ENCODE results near the gene EPHB1.
A peak's percentile ranks its signal among the peaks of the same experiment; 100 is the strongest.
"Not testable (repeated sequence)": the region's sequence is repeated elsewhere in the genome, so short reads cannot be mapped to it uniquely, and the experiment has no call there.

The EPHB1 gene

DNA sequence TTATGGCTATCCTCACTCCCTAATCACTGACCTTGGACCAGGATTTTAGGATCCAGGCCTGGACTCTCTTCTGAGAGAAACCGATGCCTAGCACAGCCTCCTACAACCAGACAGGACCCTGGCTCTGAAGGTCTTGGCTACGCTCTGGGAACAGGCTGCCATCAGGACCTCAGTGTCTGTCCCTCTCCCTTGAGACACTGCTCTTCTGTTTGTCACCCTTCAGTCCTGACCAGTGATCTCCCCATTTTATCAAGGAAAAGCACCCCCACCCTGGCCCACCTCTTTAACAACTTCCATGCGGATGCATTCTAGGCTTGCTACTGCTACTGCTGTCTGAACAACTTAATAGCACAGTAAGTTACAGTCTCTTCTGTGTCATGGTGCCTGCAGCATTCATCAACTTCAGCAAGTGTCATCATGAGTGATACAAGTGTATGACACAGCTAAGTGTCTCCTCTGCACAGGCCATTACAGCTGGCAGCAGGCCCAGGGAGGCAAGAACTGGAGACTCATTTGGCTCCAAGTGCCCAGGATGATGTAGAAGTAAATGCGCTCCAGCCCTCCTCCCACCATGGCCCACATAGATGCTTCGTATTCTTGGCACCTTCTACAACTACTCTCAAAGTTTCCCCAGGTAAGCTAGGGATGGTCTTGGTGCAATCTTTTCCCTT, 302.4 kb downstream of the EPHB1 start:
- no peak for DNase-seq

- DNase-seq: no peak
These were observed 304.8 kb downstream of the EPHB1 start for GRCh38 chr3:135099734-135100355.

GRCh38 chr3:135100366-135100765, 305.3 kb downstream of the EPHB1 start:
- DNase-seq: no peak

GRCh38 chr3:135103917-135104316, 308.9 kb downstream of the EPHB1 start:
- DNase-seq: no peak

- peak; percentile 13 for DNase-seq
These were observed 311.4 kb downstream of the EPHB1 start for GRCh38 chr3:135106445-135106844.

GRCh38 chr3:135107043-135107442, 312.0 kb downstream of the EPHB1 start:
- DNase-seq: no peak

DNA sequence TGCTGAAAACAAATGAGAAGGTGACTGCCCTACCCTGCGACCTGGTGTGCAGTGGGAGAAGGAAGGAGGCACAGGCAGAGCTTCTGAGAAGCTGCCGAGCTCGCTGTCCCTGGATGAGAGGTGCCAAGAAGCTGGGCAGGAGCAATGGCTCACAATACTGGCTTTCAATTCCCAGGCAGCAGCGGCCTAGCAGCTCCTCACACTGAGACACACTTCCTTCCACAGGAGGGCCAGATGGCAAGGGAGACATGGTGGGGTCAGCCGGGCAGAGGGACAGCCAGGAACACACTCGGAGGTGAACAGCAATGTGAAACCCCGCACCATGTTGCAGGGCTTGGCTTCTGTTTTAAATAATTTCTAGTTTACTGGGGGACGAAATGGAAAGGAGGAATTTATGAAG, 314.6 kb downstream of the EPHB1 start:
- DNase-seq: no peak

DNA sequence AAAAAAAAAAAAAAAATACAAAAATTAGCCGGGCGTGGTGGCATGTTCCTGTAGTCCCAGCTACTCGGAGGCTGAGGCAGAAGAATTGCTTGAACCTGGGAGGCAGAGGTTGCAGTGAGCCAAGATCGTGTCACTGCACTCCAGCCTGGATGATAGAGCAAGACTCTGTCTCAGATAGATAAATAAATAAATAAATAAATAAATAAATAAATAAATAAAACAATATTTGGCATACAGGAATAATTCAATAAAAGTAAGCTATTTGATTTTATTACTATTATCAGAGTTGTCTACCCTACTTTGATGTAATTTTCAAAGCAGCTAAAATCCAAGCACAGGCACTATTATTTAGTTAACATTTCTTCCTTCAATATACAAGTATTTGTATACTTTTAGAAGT, 319.5 kb downstream of the EPHB1 start:
- not testable (repeated sequence) for DNase-seq

GRCh38 chr3:135117977-135118376, 322.9 kb downstream of the EPHB1 start:
- no peak for DNase-seq

DNA sequence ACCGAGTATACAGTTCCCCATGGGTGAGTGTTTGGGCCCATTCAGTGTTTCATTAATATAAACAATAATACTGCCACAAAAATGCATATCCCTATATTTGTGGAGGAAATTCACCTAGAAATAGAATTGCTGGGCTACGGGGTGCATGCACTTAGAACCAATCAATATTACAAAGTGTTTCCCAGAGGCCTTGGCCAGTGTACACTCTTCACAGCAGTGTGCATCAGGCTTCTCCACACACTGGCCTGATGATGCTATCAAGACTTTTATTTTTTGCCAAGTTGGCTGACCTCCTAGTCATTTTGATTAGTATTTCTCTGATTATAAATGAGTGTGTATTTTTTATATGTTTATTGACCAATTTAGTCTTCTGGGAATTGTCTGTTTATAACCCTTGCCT, 323.7 kb downstream of the EPHB1 start:
- no peak for DNase-seq

- peak; percentile 25 for DNase-seq
These were observed 330.2 kb downstream of the EPHB1 start for GRCh38 chr3:135125171-135125801.

DNA sequence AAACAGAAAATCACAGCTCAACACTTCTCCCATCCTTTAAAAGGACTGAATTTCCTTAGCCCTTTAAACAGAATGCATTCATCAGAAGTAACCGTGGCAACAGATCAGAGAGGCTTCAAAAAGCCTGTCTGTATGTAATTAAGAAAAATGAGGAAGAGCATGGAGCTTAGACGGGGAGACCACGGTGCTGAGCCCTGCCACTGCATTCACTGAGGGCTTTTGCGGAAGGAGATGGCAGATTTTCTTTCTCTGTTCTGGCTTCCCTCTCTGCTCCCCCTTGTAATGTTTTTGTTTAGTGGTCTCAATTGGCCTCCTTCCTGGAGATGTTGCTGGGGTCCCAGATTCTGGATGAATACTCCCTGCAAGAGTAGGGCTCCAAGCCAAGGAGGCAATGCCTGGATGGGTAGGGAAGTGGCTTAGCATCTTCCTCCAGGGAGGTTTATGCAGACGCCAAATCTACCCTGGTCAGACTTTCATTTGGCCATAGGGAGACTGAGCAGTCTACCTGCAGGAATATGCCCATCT, 332.9 kb downstream of the EPHB1 start:
- DNase-seq: no peak

- DNase-seq: no peak
These were observed 333.8 kb downstream of the EPHB1 start for GRCh38 chr3:135128818-135129217.

DNA sequence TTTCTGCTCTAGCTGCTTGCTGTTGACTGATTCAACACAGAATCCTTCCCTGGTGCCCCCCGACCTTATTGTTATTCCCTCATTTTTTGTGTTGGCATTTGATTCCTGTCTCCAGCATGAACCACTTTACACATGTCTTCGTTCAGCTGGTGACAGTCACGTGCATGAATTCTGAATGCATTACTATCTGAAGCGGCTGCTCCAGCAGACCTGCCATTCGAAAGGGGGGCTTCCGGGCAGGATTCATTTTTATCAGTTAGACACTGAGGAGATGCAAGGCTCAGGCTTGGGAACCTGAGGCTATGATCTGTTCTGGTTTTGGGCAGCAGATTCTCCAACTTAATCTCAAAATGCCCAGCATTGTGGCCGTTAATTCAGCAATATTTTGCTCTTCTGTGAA, 336.2 kb downstream of the EPHB1 start:
- DNase-seq: no peak

- no peak for DNase-seq
These were observed 339.0 kb downstream of the EPHB1 start for GRCh38 chr3:135133905-135134683.

DNA sequence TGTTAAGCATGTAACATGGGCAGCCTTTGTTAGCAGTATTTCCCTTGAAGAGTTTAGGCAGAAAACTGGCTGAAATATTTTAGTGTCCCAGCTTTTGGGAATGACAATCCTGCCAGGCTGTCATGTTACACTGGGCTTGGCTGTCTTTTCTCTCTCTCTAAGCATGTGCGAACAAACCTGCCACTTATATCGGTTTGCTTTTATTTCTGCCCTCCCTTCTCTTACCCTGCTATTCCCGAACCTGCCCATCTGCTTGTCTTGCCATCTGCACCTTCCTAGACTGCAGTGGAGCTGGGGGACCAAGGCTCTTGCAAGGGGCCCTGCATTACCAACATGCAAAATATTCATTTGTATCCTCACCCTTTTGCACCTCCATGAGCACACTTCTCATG, 339.6 kb downstream of the EPHB1 start:
- no peak for DNase-seq

DNA sequence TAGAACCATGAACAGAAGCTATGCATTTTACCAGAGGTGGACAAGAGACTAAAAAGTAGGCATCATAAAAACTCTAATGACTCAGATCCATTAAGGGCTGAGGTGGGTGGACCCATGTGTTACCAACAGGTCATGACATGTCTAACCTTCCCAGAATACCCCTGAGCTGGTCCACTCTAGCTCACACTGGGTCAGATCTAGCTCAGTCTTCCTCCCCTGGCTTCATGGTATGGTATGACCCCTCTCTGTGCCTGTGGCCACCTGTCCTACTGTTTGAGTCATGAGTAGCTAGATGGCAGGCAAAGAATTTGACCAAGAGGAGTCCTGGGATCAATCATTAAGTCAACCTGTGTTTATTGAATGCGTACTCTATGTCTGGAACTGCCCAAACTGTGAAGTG, 340.4 kb downstream of the EPHB1 start:
- no peak for DNase-seq

GRCh38 chr3:135136361-135137100, 341.5 kb downstream of the EPHB1 start:
- DNase-seq: no peak

GRCh38 chr3:135137296-135137695, 342.2 kb downstream of the EPHB1 start:
- no peak for DNase-seq

- DNase-seq: no peak
These were observed 343.7 kb downstream of the EPHB1 start for GRCh38 chr3:135138776-135139175.

DNA sequence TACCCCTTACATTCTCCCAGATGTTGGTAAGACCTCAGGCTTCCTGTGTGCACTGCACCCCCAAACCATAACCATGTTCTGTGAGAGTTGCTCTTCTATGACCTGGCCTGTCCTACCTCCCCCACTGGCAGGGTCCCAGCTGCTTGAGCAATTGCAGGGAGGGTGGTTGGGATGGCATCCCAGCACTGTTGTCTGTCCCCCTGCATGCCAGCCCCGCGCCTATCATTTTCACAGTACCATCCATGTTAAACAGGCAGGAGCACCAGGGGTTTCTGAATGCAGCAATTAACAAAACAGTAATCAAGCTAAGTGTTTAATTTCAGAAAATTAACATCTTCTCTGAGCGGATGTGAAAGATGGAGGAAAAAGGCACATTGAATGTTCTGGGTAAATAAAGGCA, 345.5 kb downstream of the EPHB1 start:
- DNase-seq: no peak

- DNase-seq: no peak
These were observed 346.1 kb downstream of the EPHB1 start for GRCh38 chr3:135141160-135141559.

DNA sequence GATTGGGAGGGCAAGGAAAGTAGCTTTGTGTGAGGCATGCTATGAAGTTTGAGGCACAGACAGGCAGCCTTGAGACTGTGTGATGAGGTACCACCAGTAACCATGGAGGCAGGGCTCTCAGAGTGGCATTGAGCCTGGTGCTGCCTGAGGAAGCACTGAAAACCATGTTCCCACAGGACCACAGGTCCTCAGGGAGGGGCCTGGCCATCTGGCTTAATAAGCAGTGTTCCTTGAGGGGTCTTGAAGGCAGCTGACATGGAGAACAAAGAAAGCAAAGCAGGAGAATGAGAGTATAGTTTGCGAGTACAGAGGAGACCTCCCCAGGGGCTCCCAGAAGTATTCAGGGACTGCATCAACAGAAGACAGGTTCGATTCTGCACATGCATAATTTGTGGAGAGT, 346.6 kb downstream of the EPHB1 start:
- DNase-seq: no peak

Data from EL (cell line).